GM10266 (cell line): ENCODE measurements around the gene PCTP.

Source experiments
- DNase-seq: peaks from one replicate; pipeline ENCODE4 v3.0.0; 2012; ENCODE audit errors: extremely low spot score
- CTCF ChIP-seq: IDR thresholded peaks from 2 replicates; pipeline ENCODE4 v1.5.1; 2012; ENCODE audit warnings: mild to moderate bottlenecking, low read depth; ENCODE audit not compliant: control insufficient read depth, insufficient read depth; ENCODE audit errors: missing control alignments

PCTP gene

GRCh38 chr17:55816532-55817396 lies 65.9 kb downstream of the PCTP start:
- no peak for DNase-seq
- TF ChIP-seq CTCF, result no peak

GRCh38 chr17:55817397-55817709 lies 66.5 kb downstream of the PCTP start:
- DNase-seq, result no peak
- no peak for TF ChIP-seq CTCF

DNA sequence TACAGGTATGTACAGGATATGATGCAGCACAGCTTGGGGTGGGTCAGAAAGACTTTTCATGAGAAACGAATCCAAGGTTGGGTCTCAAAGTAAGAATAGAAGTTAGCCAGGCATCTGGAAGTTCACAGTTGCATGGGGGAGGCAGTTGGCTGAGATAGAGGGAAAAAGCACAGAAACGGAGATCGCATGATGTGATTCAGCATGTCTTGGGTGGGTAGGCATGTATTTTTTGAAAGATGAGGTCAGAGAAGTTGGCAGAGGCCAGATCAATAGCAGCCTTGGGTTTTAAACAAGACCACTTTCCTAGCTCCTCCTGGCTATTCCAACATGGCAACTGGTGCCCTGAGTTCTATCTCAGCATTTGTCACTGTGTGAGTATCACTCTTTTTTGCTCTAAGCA lies 67.2 kb downstream of the PCTP start:
- no peak for DNase-seq
- no peak for TF ChIP-seq CTCF

DNA sequence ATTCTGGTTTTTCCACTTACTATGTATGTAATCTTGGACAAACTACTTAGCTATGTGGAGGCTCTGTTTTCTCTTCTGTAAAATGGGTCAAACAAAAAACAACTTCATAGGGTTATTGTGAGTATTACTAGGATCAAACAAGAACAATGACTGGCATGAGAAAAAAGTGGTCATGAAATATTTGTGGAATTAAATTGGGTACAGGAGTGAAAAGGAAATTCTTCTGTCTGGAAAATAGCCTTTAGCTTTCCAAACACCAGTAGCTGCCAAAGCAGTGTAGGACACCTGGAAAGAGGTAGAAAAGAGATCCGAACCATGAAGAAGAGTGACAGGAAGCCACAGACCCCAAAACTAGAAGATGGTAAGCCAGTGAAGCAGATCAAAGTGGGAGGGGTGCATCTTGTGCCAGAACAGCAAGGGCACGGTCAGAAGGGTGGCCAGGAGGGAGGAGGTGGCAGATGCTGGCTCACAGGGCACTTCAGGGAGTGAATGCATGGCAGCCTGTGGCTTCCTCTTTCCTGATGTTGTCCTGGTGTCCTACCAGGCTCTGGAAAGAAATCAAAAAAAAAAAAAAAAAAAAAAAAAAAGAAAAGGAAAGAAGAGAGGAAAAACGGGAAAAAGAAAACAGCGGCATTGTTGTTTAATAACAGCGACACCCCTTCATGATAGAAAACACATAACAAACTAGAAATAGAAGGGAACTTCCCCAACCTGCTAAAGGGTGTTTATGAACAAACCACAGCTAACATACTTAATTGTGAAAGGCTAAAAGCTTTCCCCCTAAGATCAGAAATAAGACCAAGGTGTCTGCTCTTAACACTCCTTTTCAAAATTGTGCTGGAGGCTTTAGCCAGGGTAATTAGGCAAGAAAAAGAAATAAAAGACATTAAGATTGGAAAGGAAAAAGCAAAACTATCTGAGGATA lies 67.9 kb downstream of the PCTP start:
- TF ChIP-seq CTCF, result no peak
- DNase-seq, result no peak

DNA sequence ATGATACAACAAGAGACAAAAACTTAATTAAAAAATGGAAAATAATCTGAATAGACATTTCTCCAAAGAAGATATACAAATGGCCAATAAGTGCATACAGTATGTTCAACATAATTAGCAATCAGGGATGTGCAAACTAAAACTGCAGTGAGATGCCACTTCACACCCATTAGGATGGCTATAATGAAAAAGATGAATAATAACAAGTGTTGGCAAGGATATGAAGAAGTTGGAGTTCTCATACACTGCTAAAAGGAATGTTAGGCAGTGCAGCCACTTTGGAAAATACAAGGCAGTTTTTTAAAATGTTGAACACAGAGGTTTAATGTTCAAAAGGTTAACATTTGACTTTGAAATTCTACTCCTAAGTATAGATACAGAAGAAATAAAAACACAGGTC lies 69.8 kb downstream of the PCTP start:
- no peak for DNase-seq
- TF ChIP-seq CTCF, result no peak

GRCh38 chr17:55822028-55822427 lies 71.2 kb downstream of the PCTP start:
- no peak for DNase-seq
- no peak for TF ChIP-seq CTCF

GRCh38 chr17:55825213-55825612 lies 74.4 kb downstream of the PCTP start:
- TF ChIP-seq CTCF, result peak; percentile 32
- DNase-seq, result no peak
